HPDE6-E6E7 (cell line): Measurements from ENCODE around the gene BTRC.
"Not testable (repeated sequence)": the region's sequence is repeated elsewhere in the genome, so short reads cannot be mapped to it uniquely, and the experiment has no call there.

Experiments
- DNase-seq: peaks from one replicate; pipeline ENCODE4 v3.0.0; 2011; ENCODE audit warnings: missing footprints; ENCODE audit errors: extremely low spot score

Gene BTRC

DNA sequence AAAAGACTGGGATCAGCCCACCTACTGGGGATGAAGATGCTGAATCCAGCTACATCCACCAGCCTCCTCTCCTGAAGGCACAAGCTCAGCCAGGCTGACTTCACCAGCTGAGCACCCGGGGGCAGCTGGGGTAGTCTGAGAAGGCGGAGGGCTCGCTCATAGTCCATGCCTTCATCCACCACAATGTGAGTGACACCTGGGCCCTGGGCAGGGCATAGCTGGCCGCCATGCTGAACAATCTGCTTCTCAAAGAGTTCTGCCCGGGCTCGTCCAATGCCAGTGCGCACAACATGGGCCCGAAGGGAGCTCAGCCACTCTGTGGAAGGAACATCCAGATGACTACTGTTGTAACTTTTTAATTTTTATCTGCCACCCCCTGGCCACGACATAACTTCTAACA, 231.9 kb downstream of the BTRC start:
- no peak for DNase-seq

DNA sequence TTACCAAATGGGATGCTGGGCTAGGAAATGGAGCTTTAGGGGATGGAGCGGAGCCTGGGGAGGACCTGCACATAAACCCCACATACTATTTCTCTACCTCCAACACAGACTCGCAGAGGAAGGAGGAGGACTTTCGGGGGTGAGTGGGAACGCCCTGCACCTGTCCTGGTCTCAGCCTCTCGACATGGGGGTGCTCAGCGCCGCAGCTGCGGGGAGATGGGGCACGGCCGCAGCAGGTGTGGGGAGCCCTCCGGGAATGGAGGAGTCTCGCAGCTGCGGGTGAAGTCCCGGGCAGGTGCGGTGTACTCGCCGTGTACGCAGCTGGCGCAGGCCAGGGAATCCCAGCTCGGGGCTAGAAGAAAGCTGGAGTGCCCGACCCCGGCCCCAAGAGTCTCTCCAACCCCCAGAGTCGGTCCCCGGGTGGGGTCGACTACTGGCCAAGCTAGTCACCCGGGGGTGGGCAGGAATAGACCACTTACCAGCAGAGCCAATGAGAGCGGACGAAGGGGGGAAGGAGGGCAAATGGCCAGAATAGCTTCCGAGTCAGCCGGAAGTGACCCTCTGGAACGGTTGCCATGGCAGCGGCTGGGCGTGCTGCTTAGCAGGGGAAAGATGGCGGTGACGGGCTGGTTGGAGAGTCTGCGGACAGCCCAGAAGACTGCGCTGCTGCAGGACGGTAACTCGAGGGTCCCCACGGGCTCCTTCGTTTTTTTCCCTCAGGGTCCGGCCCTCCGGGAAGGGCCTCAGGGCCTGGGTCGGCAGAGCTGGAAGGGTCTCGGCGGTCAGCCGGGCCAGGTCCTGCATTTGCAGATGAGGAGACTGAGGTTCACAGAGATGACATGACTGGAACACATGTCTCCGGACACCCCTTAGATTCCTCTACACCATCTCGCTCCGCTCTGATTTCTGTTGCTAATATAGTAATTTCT, 234.0 kb downstream of the BTRC start, which contains the start of the genes DPCD and POLL:
TSS of gene DPCD (plus strand) at position 597 of the 929 bp plus-strand sequence. CDS start at position 613, 16 bp downstream.
TSS of gene POLL (minus strand) at position 533 of the 929 bp plus-strand sequence. CDS start 897 bp downstream, outside the sequence.
- peak; percentile 91 for DNase-seq

DNA sequence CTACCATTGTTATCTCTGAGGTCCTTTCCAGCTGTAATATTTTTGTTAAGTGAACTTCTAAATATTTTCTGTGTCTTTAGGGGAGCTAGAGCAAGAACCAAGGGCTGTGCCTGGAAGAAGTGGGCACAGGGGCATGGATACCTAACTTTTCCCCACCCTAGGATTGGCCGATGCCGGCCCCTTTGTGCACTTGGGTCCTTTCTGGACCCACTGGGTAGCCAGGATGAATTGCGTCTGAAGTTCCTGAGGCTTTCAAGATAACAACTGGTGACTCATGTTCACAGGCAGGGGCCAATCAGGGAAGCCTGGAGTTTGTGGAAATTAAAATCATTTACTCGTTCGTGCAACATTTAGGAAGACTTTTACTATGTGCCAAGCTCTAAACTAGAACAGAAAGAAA, 234.9 kb downstream of the BTRC start:
- DNase-seq, result peak; percentile 60

DNA sequence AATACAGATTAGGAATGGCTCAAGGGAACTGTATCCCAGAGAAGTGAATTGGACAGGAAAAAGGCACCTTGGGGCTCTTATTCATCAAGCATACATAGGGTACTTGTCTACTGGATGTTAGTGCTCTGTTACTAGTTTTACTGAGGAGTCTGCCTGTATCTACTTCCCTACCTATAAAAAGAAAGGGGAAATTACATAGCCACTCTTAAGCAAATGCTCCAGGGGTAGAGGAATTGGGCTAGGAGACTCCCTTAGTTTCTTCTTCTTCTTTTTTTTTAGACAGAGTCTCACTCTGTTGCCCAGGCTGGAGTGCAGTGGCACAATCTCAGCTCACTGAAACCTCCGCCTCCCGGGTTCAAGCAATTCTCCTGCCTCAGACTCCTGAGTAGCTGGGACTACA, 239.4 kb downstream of the BTRC start:
- DNase-seq, result not testable (repeated sequence)

DNA sequence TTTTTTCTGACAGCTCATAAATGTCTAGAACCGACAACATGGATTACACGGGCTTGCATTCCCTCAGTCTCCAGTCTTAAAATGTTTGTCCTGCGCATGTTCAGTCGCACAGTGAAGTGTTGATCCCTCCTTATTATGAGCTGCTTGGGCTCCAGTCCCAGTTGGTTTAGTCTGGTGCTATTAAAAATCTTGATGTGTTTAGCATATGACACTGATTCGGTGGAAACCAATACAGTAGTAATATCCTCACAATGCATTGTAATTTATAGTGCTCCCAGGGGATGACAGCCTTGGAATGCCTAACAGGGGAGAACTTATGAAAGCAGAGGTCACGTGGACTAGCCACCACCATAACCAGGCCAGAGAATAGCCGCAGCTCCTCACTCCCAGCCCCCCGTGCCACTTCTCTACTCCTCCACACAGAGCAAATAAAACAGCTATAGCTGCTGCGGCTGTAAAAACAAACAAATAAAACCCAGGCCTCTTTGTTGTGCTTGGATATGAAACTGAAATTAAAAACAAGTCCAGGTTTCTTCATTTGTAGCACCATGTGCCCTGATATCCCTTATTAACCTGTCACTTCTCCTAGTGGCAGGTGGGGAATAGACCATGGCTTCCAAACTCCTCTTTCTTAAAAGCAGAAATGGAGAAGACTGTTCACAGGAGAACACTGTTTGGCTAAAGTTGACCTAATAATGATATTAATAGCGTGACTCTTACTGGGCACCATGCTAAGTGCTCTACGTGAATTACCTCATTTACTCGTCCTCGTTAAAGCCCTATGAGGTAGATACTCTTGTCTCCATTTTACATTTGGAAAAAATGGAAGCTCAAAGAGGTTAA, 241.8 kb downstream of the BTRC start:
- no peak for DNase-seq

DNA sequence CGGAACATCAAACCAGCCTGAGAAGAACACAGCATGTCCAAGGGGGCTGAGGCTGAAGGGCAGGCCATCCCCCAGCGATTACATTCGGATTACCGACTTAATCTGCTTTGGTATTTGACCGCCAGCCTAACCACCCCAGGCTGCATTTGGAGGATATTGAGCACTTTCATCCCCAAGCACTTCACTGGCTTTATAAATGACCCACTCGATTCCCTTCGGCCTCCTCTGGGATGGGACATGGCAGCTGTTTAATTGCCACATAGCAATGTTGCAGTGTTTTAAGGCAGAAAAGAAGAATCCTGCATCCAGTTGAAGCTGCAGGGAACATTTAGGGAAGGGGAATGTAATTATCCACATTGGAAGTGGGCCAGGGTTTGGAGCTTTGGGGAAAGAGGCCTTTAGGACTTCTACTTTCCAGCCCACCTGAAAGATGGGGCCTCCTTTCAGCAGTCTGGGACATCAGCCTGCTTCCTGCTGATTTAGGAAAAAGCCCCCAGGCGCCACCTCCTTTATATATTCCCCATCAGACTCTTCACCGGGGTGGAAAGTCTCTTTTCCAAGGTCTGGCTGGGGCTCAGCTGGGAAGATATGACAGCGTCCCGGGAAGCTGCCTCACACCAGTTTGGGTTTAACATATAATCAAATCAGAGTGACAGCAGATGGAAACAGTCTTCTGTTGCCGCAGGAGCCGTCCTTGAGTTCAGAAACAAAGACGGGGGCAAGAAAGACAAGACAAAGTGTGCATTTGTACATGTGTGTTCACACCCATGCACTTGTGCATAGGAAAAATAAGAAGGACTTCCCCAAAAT, 243.3 kb downstream of the BTRC start:
- DNase-seq, result no peak

DNA sequence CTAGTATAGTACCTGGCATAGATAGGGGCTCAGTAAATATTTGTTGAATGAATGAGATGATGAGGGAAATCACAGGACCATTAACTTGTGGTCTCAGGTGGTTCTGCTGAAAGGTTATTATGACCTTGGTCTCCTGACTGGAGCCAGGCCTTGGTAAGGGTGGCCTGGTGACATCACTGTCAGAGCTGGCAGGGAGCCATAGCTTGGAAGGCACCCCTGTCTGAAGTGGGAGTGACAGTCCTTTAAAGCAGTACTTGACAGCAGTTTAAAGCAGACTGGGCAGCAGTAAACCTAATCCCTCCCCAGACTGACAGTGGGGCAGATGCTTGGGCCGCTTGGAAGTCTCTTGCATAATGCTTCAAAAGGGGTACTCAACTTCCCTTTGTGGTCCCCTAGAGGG, 247.6 kb downstream of the BTRC start:
- no peak for DNase-seq

DNA sequence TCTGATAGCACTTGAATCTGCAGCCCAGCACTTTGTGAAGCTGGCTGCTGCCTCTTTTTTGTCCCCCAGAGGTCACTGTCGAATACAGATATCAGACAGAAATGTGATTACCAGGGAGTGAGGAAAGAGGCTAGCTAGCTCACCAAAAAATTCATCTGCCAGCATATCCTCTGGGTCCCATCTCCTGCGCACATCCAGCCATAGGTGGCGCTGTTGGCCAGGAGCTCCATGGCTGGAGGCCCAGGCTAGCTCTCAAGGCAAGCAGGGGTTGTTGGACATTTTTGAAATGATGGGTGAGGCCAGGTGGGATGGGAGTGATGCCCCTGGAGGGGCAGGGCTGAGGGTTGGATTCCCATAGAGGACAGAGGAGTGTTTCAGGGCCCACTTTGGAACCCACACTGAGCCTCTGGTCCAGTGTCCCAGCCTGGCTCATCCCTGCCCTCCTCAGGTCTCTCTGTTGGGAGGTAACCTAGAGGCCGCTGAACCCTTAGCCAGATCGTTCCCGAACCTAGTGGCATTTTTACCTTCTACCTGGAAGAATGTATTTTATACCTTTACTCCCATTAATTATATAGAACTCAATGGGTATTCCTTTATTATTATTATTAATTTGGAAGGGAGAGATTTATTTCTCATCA, 248.9 kb downstream of the BTRC start:
- DNase-seq, result peak; percentile 71
